KMS-11 (cell line): ENCODE data around the gene HSD17B13.

Experiments
- H2AFZ ChIP-seq: fragments of 200-600 bp; sonication (generic); 2 replicates; pipeline ENCODE4 v1.6.1; 2016; ENCODE audit warnings: antibody characterized with exemption, mixed run types, low read depth
- H3K27ac ChIP-seq: fragments of 200-600 bp; sonication (generic); 2 replicates; pipeline ENCODE4 v1.6.1; 2016; ENCODE audit warnings: mild to moderate bottlenecking, mixed run types
- H3K27me3 ChIP-seq: fragments of 200-600 bp; sonication (generic); 2 replicates; pipeline ENCODE4 v1.6.1; 2017; ENCODE audit warnings: mild to moderate bottlenecking, low read depth, mixed run types, moderate library complexity; ENCODE audit not compliant: insufficient read depth
- H3K36me3 ChIP-seq: fragments of 200-600 bp; sonication (generic); 2 replicates; pipeline ENCODE4 v1.6.1; 2017; ENCODE audit warnings: mild to moderate bottlenecking, mixed run types; ENCODE audit not compliant: insufficient read depth
- H3K4me1 ChIP-seq: fragments of 200-600 bp; sonication (generic); 2 replicates; pipeline ENCODE4 v1.6.1; 2016; ENCODE audit warnings: mild to moderate bottlenecking, low read depth, mixed run types; ENCODE audit not compliant: poor library complexity, severe bottlenecking
- H3K4me2 ChIP-seq: fragments of 200-600 bp; sonication (generic); 2 replicates; pipeline ENCODE4 v1.7.0; 2016; ENCODE audit warnings: mild to moderate bottlenecking, mixed run types
- H3K4me3 ChIP-seq: fragments of 200-600 bp; sonication (generic); IDR thresholded peaks from 2 replicates; pipeline ENCODE4 v1.6.1; 2017; ENCODE audit warnings: low read depth, low read length, mixed read lengths; ENCODE audit not compliant: insufficient read depth
- H3K79me2 ChIP-seq: fragments of 200-600 bp; sonication (generic); 2 replicates; pipeline ENCODE4 v1.6.1; 2016; ENCODE audit warnings: low read depth, mixed run types; ENCODE audit not compliant: insufficient read depth
- H3K9ac ChIP-seq: fragments of 200-600 bp; sonication (generic); 2 replicates; pipeline ENCODE4 v1.6.1; 2016; ENCODE audit warnings: mild to moderate bottlenecking, mixed run types
- H4K20me1 ChIP-seq: fragments of 200-600 bp; sonication (generic); 2 replicates; pipeline ENCODE4 v1.6.1; 2016; ENCODE audit warnings: mild to moderate bottlenecking, mixed run types; ENCODE audit not compliant: insufficient read depth
- CTCF ChIP-seq: fragments of 200-600 bp; sonication (generic); conservative IDR thresholded peaks from 2 replicates; pipeline ENCODE4 v1.6.1; 2017; ENCODE audit warnings: low read depth, mild to moderate bottlenecking, antibody characterized with exemption, low read length, moderate library complexity, mixed read lengths

Gene HSD17B13

DNA sequence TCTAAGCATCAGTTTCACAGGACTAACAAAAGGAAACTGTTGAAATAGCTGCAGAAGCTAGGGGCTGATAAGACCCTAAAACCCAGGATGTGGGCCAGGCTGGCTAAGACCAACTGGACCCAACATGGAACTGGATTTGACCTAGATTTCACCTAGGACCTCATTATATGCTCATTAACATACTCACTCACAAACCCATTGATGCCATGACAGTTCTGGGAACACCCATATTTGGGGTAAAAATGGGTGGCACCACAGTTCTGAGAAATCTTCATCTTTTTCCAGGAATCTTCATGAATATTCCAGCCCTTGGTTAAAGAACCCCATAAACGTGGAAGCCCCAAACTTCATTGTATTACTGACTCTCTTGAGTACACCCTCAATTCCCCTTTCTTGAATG lies 41.1 kb downstream of the HSD17B13 start:
- H2AFZ ChIP-seq = no peak overlapping the region
- no peak for TF ChIP-seq CTCF
- H3K27ac ChIP-seq = no peak overlapping the region
- H3K9ac ChIP-seq = no peak overlapping the region
- H3K4me2 ChIP-seq = no peak overlapping the region
- no peaks in the 10 kb centered on the region for H3K36me3 ChIP-seq
- H3K79me2 ChIP-seq = no peaks in the 10 kb centered on the region
- no peak overlapping the region for H3K4me3 ChIP-seq
- H4K20me1 ChIP-seq = no peaks in the 10 kb centered on the region
- H3K4me1 ChIP-seq = no peaks in the 10 kb centered on the region
- no peaks in the 10 kb centered on the region for H3K27me3 ChIP-seq

DNA sequence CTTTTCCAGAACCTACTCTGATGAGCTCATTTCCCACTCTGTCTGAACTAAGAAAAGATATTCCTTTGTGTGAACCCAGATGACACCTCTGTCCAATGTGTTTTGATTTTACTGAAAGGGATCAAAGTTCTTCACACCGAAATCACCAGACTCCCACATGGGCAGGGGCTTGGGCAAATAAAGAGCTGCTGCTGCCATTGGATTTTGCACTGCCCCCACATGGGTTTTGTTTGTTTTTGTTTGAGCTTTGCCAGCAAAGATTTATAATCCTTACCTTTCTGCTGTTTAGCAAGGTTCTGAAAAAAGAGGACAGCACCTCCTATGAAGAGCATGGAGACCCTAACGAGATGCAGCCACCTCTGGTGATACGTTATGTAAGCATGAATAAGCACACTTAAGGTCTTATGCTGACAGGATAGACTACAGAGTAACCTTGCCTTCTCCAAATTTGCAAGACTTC lies 44.3 kb downstream of the HSD17B13 start:
- Histone ChIP-seq H3K27ac (no peak overlapping the region), H4K20me1 (no peaks in the 10 kb centered on the region), H2AFZ (no peak overlapping the region), H3K9ac (no peak overlapping the region), H3K36me3 (no peaks in the 10 kb centered on the region), H3K4me2 (no peak overlapping the region), H3K79me2 (no peaks in the 10 kb centered on the region), H3K4me3 (no peak overlapping the region), H3K4me1 (no peaks in the 10 kb centered on the region), H3K27me3 (no peaks in the 10 kb centered on the region)
- no peak for TF ChIP-seq CTCF

- H3K27me3 ChIP-seq = no peaks in the 10 kb centered on the region
- H3K4me3 ChIP-seq = no peak overlapping the region
- no peaks in the 10 kb centered on the region for H3K4me1 ChIP-seq
- no peaks in the 10 kb centered on the region for H3K79me2 ChIP-seq
- no peaks in the 10 kb centered on the region for H3K36me3 ChIP-seq
- TF ChIP-seq CTCF = no peak
- no peaks in the 10 kb centered on the region for H4K20me1 ChIP-seq
- H3K27ac ChIP-seq = no peak overlapping the region
- no peak overlapping the region for H2AFZ ChIP-seq
- no peak overlapping the region for H3K9ac ChIP-seq
- H3K4me2 ChIP-seq = no peak overlapping the region
Observed at GRCh38 chr4:87275311-87275710, 47.4 kb downstream of the HSD17B13 start.

GRCh38 chr4:87274803-87275202 lies 47.9 kb downstream of the HSD17B13 start:
- TF ChIP-seq CTCF = no peak
- Histone ChIP-seq H3K79me2 (no peaks in the 10 kb centered on the region), H4K20me1 (no peaks in the 10 kb centered on the region), H3K27me3 (no peaks in the 10 kb centered on the region), H2AFZ (no peak overlapping the region), H3K4me1 (no peaks in the 10 kb centered on the region), H3K4me2 (no peak overlapping the region), H3K27ac (no peak overlapping the region), H3K4me3 (no peak overlapping the region), H3K36me3 (no peaks in the 10 kb centered on the region), H3K9ac (no peak overlapping the region)
